Common myeloid progenitor, CD34-positive (primary cell): ENCODE measurements around the gene DAD1.

Experiments
- CTCF ChIA-PET: fragments of 350-600 bp; sonication (Branson Sonifier 250); formaldehyde crosslinking; loops from one replicate; lab custom pipeline; 2021; ENCODE audit warnings: antibody characterized with exemption; lab: Charles Lee
- POLR2A ChIA-PET: fragments of 350-600 bp; sonication (Branson Sonifier 250); formaldehyde crosslinking; loops from one replicate; lab custom pipeline; 2021; ENCODE audit warnings: antibody characterized with exemption; lab: Charles Lee
- DNase-seq, 3 donors: peaks; one replicate each; pipeline versions ENCODE4 v3.0.0 to v3.0.0-alpha.2; 2013
- H3K27ac ChIP-seq, 2 experiments: 1 replicate in 1 of 2; 2 replicates in 1 of 2; pipeline ENCODE4 v1.7.0; 2013; ENCODE audit warnings: inconsistent platforms in 2 of 2, low read length in 2 of 2, mild to moderate bottlenecking in 2 of 2, low read depth in 1 of 2, moderate library complexity in 1 of 2; ENCODE audit not compliant: severe bottlenecking in 2 of 2, insufficient read depth in 1 of 2, poor library complexity in 1 of 2
- H3K27me3 ChIP-seq, 5 experiments: replicated peaks in 2 of 5; 1 replicate in 3 of 5; 2 replicates in 2 of 5; pipeline versions ENCODE4 v1.6.1 to v1.7.0; 2013; ENCODE audit warnings: low read length in 4 of 5, mild to moderate bottlenecking in 2 of 5, moderate library complexity in 2 of 5, inconsistent platforms in 1 of 5; ENCODE audit not compliant: insufficient read depth in 5 of 5, control insufficient read depth in 4 of 5
- H3K36me3 ChIP-seq, 4 experiments: 1 replicate in 2 of 4; 2 replicates in 2 of 4; pipeline versions ENCODE4 v1.6.1 to v1.7.0; 2013; ENCODE audit warnings: low read length in 3 of 4, control low read depth in 1 of 4, mild to moderate bottlenecking in 1 of 4; ENCODE audit not compliant: control insufficient read depth in 4 of 4, insufficient read depth in 4 of 4
- H3K4me1 ChIP-seq, 4 experiments: 1 replicate in 3 of 4; 2 replicates in 1 of 4; pipeline versions ENCODE4 v1.6.1 to v1.7.1; 2013; ENCODE audit warnings: low read length in 3 of 4, mild to moderate bottlenecking in 3 of 4, control low read depth in 1 of 4, inconsistent platforms in 1 of 4, moderate library complexity in 1 of 4; ENCODE audit not compliant: control insufficient read depth in 4 of 4, insufficient read depth in 4 of 4; ENCODE audit errors: control extremely low read depth in 1 of 4
- H3K4me3 ChIP-seq, 7 experiments: 1 replicate in 4 of 7; 2 replicates in 3 of 7; pipeline versions ENCODE4 v1.5.1 to v1.7.0; 2013; ENCODE audit warnings: mild to moderate bottlenecking in 7 of 7, low read length in 6 of 7, moderate library complexity in 6 of 7, inconsistent platforms in 2 of 7, low read depth in 2 of 7, control low read depth in 1 of 7; ENCODE audit not compliant: insufficient read depth in 4 of 7, control insufficient read depth in 1 of 7; ENCODE audit errors: extremely low read depth in 1 of 7
- H3K9me3 ChIP-seq, 5 experiments: 1 replicate in 4 of 5; 2 replicates in 1 of 5; pipeline versions ENCODE4 v1.6.1 to v1.7.1; 2013; ENCODE audit warnings: low read length in 4 of 5, mild to moderate bottlenecking in 2 of 5, inconsistent platforms in 1 of 5, low read depth in 1 of 5, moderate library complexity in 1 of 5; ENCODE audit not compliant: control insufficient read depth in 4 of 5, insufficient read depth in 2 of 5; ENCODE audit errors: control extremely low read depth in 1 of 5
- WGBS: methylation state at CpG from one replicate; pipeline ENCODE4 v1.1.5; 2013; ENCODE audit not compliant: insufficient coverage; 5-methylcytosine and 5-hydroxymethylcytosine counted together

Gene DAD1

GRCh38 chr14:22560662-22561365 is 28.2 kb downstream of the DAD1 start:
- ChIA-PET CTCF (interaction anchor here (0.7 to 4.2 kb wide), 20 partner anchors 10 to 422 kb away, joined by 3 to 57 read pairs (median 4); partner anchors contain the start of gene AJUBA), POLR2A (no interaction called here)
- peaks cover 39 to 70% (median 57%) of the 10 kb centered on the region in 4 experiments for H3K4me1 ChIP-seq
- peak; percentile 32 to 60 (median 35) for DNase-seq
- no peaks in the 10 kb centered on the region for H3K27me3 ChIP-seq
- WGBS = 74% methylated on average over 11 of the region's 13 CpGs
- H3K9me3 ChIP-seq = no peaks in the 10 kb centered on the region
- H3K27ac ChIP-seq = peak overlapping the region in 1 of 2 experiments; percentile 46
- peaks cover 9 to 22% (median 18%) of the 10 kb centered on the region in 4 experiments for H3K36me3 ChIP-seq
- H3K4me3 ChIP-seq = peak overlapping the region in 2 of 7 experiments; percentile 30 to 43

- no peak overlapping the region for H3K4me3 ChIP-seq
- ChIA-PET POLR2A (no interaction called here), CTCF (interaction anchor here (1.1 to 4.2 kb wide), 6 partner anchors 11 to 294 kb away, joined by 3 to 57 read pairs (median 8); no protein-coding TSS in a partner anchor)
- H3K4me1 ChIP-seq = peaks cover 39 to 81% (median 67%) of the 10 kb centered on the region in 4 experiments
- no peaks in the 10 kb centered on the region for H3K27me3 ChIP-seq
- WGBS = 82% methylated on average over 1 of the region's 1 CpG
- no peak overlapping the region for H3K27ac ChIP-seq
- H3K9me3 ChIP-seq = no peaks in the 10 kb centered on the region
- no peak for DNase-seq
- H3K36me3 ChIP-seq = peaks cover 3 to 6% (median 5%) of the 10 kb centered on the region in 4 experiments
Observed at GRCh38 chr14:22559041-22559440, 30.0 kb downstream of the DAD1 start.

- no peak overlapping the region for H3K4me3 ChIP-seq
- peaks cover 39 to 86% (median 71%) of the 10 kb centered on the region in 4 experiments for H3K4me1 ChIP-seq
Observed at GRCh38 chr14:22558221-22558913, 30.7 kb downstream of the DAD1 start.

DNA sequence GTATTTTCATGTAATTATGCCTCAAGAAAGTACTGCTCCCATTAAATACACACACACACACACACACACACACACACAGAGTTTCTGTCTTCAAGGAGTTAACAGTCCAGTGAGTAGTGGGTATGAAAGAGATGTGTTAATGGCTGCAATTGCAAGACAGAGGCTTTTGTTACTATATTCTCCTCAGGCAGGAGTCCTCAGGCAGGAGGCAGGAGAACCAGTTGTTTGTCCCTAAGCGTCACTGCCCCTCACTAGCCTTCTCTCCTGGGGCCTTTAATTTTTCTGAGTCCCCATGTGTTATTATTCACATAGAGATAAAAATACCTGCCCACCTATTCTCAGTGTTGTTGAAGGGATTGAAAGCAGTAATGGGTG is 31.2 kb downstream of the DAD1 start:
- ChIA-PET POLR2A (no interaction called here), CTCF (interaction anchor here (0.9 to 4.2 kb wide), 6 partner anchors 9 to 291 kb away, joined by 3 to 57 read pairs (median 4); no protein-coding TSS in a partner anchor)
- DNase-seq = no peak
- Histone ChIP-seq H3K36me3 (no peaks in the 10 kb centered on the region), H3K4me3 (peak overlapping the region in 1 of 7 experiments; percentile 76), H3K9me3 (no peaks in the 10 kb centered on the region), H3K27ac (no peak overlapping the region), H3K27me3 (no peaks in the 10 kb centered on the region), H3K4me1 (peaks cover 37 to 85% (median 72%) of the 10 kb centered on the region in 4 experiments)
- 100% methylated on average over 1 of the region's 1 CpG for WGBS

More at GRCh38 chr14:22558221-22558913, 30.7 kb downstream of the DAD1 start:
- Histone ChIP-seq H3K27me3 (no peaks in the 10 kb centered on the region), H3K27ac (no peak overlapping the region), H3K36me3 (peaks cover 0 to 1% (median 0%) of the 10 kb centered on the region in 4 experiments), H3K9me3 (no peaks in the 10 kb centered on the region)
- WGBS = 95% methylated on average over 21 of the region's 25 CpGs
- DNase-seq = no peak
- CTCF ChIA-PET = interaction anchor here (0.7 to 4.2 kb wide), 8 partner anchors 8 to 290 kb away, joined by 3 to 57 read pairs (median 4); no protein-coding TSS in a partner anchor
- POLR2A ChIA-PET = no interaction called here

- Histone ChIP-seq H3K27me3 (no peaks in the 10 kb centered on the region), H3K4me1 (peaks cover 30 to 78% (median 67%) of the 10 kb centered on the region in 4 experiments), H3K27ac (peak overlapping the region; percentile 61 to 84), H3K9me3 (no peaks in the 10 kb centered on the region), H3K36me3 (no peaks in the 10 kb centered on the region), H3K4me3 (peak overlapping the region in 6 of 7 experiments; percentile 0 to 76 (median 54))
- ChIA-PET CTCF (interaction anchor here (0.7 to 3.2 kb wide), 33 partner anchors 8 to 501 kb away, joined by 3 to 55 read pairs (median 7); partner anchors contain the start of genes DAD1, LRP10 and OR6J1), POLR2A (interaction anchor here (0.5 to 1.9 kb wide), 9 partner anchors 10 to 379 kb away, joined by 3 to 4 read pairs (median 4); no protein-coding TSS in a partner anchor)
- DNase-seq = peak; percentile 84 to 88 (median 85)
- 9% methylated on average over 20 of the region's 28 CpGs for WGBS
Observed at GRCh38 chr14:22556990-22557623, 31.9 kb downstream of the DAD1 start.

- POLR2A ChIA-PET = interaction anchor here (0.5 to 1.9 kb wide), 13 partner anchors 11 to 378 kb away, joined by 3 to 4 read pairs (median 3); no protein-coding TSS in a partner anchor
- no peaks in the 10 kb centered on the region for H3K27me3 ChIP-seq
- H3K27ac ChIP-seq = peak overlapping the region; percentile 61 to 84
- CTCF ChIA-PET = interaction anchor here (0.7 to 3.2 kb wide), 47 partner anchors 8 to 502 kb away, joined by 3 to 55 read pairs (median 5); partner anchors contain the start of genes DAD1, LRP10 and OR6J1
- H3K9me3 ChIP-seq = no peaks in the 10 kb centered on the region
- H3K4me3 ChIP-seq = peak overlapping the region in 6 of 7 experiments; percentile 0 to 76 (median 54)
- WGBS = 8% methylated on average over 21 of the region's 28 CpGs
- no peaks in the 10 kb centered on the region for H3K36me3 ChIP-seq
- DNase-seq = peak; percentile 99 to 100 (median 100)
- peaks cover 23 to 77% (median 66%) of the 10 kb centered on the region in 4 experiments for H3K4me1 ChIP-seq
Observed at GRCh38 chr14:22556021-22556989, 32.7 kb downstream of the DAD1 start.
